ENCODE measurements around the gene TREX2. TPM values are rescaled to one million over a fixed set of nuclear protein-coding genes. Genes with fewer than 3 reads are reported as not detected.

The TREX2 gene
- total and polyA plus RNA-seq, 2 of the 4 experiments (the other 2 are of a cell fraction): 0.36 to 0.84 TPM

DNA sequence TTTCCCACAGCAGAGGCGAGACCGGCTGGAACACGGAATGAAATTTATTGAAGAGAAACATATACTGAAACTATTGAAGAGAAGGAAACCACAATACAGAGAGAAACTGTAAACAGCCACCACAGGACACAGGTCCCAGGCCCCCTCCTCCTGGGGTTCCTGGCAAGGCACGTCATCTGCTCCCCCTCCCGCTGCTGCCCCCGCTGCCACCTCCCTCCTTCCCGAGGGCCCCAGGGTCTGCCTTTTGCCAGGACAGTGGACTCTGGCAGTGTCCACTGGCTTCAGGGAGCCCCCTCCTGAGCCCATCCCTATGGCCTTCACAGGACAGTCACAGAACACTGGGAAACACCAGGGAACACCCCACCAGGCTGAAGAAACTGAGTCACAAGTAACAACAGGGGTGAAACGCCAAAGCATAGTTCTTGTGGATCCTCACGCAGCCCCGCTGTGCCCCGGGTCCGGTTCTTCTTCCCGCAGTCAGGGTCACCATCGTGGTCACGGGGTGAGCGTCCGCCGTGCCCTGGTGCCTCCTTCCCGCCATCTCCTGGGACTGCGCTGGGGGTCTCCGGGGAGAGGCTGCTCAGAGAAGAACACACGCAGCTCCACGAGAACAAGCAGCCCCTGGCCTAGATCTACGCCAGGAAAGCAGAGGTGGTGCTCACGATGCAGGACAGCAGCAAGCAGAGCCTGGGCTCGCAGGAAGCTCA is 50.1 kb downstream of the TREX2 start:
- ChIA-PET CTCF (no interaction called here), POLR2A (ENCODE audit: unreplicated experiment) (no interaction called here)
- no peak overlapping the region for H3K9ac ChIP-seq (ENCODE audit: low read depth, low read length)
- no peaks in the 10 kb centered on the region for H3K79me1 ChIP-seq (ENCODE audit: low read depth in 1 of 2, low read length in 2 of 2)
- BruUV-seq (replicated peaks): no TSS peak
- H3K4ac ChIP-seq (ENCODE audit: low read depth, low read length): no peak overlapping the region
- no peaks in the 10 kb centered on the region for H3K36me3 ChIP-seq (ENCODE audit: control insufficient read depth, insufficient read depth, low read length)
- no peaks in the 10 kb centered on the region for H3K4me1 ChIP-seq (ENCODE audit: control insufficient read depth, insufficient read depth, low read length)
- DNase-seq (no peak), ATAC-seq (ENCODE audit: low read depth) (no peak)
- H2BK120ac ChIP-seq (ENCODE audit: low read depth, low read length): no peak overlapping the region
- intact Hi-C loops (cut with micrococcal nuclease): no loop called here
- no peak overlapping the region for H2AK9ac ChIP-seq (replicated peaks; ENCODE audit: low read depth, low read length, poor library complexity)
- H3K27me3 ChIP-seq (ENCODE audit: control insufficient read depth, insufficient read depth, low read length): peaks cover 9% of the 10 kb centered on the region; the same call in 1 of the 2 replicates
- H4K8ac ChIP-seq (ENCODE audit: low read depth in 2 of 2, low read length in 2 of 2): no peak overlapping the region
- H3K27ac ChIP-seq (ENCODE audit: insufficient read depth, low read length): no peak overlapping the region
- dilution Hi-C loops (cut with HindIII; ENCODE audit: low sequenced_read_pairs, unreplicated experiment): no loop called here
- H3K9me3 ChIP-seq (ENCODE audit: control insufficient read depth, insufficient read depth, low read length): peaks cover 3% of the 10 kb centered on the region; the same call in 1 of the 2 replicates
- WGBS, 2 experiments (ENCODE audit: extremely low coverage in 2 of 2, insufficient read length in 1 of 2): 83% methylated on average over 14 of the region's 26 CpGs; no CpG with 5 or more reads in 1 of the 2 experiments
- no peak for TF ChIP-seq SMC3 (IDR thresholded peaks at IDR 0.05; ENCODE audit: low read depth, low read length)
- TF ChIP-seq CHD1 (IDR thresholded peaks at IDR 0.05; ENCODE audit: low read depth, low read length): no peak
- TF ChIP-seq BHLHE40 (IDR thresholded peaks at IDR 0.05; ENCODE audit: low read depth, low read length): no peak
- TF ChIP-seq MXI1 (IDR thresholded peaks at IDR 0.05; ENCODE audit: borderline replicate concordance, low read depth, low read length): no peak
- no peak for TF ChIP-seq NFE2L2 (IDR thresholded peaks at IDR 0.05; ENCODE audit: low read depth, low read length)
- no peak for TF ChIP-seq FOS (IDR thresholded peaks at IDR 0.05; ENCODE audit: low read depth, low read length)
- no peak for TF ChIP-seq POLR2A (IDR thresholded peaks at IDR 0.05; ENCODE audit: low read depth, low read length)
- TF ChIP-seq, protein P1, sequence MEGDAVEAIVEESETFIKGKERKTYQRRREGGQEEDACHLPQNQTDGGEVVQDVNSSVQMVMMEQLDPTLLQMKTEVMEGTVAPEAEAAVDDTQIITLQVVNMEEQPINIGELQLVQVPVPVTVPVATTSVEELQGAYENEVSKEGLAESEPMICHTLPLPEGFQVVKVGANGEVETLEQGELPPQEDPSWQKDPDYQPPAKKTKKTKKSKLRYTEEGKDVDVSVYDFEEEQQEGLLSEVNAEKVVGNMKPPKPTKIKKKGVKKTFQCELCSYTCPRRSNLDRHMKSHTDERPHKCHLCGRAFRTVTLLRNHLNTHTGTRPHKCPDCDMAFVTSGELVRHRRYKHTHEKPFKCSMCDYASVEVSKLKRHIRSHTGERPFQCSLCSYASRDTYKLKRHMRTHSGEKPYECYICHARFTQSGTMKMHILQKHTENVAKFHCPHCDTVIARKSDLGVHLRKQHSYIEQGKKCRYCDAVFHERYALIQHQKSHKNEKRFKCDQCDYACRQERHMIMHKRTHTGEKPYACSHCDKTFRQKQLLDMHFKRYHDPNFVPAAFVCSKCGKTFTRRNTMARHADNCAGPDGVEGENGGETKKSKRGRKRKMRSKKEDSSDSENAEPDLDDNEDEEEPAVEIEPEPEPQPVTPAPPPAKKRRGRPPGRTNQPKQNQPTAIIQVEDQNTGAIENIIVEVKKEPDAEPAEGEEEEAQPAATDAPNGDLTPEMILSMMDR (conservative IDR thresholded peaks at IDR 0.05; ENCODE audit: low read depth, low read length): no peak
- no peak for TF ChIP-seq RFX5 (IDR thresholded peaks at IDR 0.05; ENCODE audit: low read depth, low read length)
- TF ChIP-seq RCOR1 (IDR thresholded peaks at IDR 0.05; ENCODE audit: insufficient replicate concordance, low read length): no peak
- no peak for TF ChIP-seq CEBPB (IDR thresholded peaks at IDR 0.05; ENCODE audit: low read depth, low read length)
- no peak for TF ChIP-seq MAZ (IDR thresholded peaks at IDR 0.05; ENCODE audit: borderline replicate concordance, low read depth, low read length)
- no peak for TF ChIP-seq MAFK (IDR thresholded peaks at IDR 0.05; ENCODE audit: low read depth, low read length)
- TF ChIP-seq, protein P2, sequence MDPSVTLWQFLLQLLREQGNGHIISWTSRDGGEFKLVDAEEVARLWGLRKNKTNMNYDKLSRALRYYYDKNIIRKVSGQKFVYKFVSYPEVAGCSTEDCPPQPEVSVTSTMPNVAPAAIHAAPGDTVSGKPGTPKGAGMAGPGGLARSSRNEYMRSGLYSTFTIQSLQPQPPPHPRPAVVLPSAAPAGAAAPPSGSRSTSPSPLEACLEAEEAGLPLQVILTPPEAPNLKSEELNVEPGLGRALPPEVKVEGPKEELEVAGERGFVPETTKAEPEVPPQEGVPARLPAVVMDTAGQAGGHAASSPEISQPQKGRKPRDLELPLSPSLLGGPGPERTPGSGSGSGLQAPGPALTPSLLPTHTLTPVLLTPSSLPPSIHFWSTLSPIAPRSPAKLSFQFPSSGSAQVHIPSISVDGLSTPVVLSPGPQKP (IDR thresholded peaks at IDR 0.05; ENCODE audit: borderline replicate concordance, low read depth, low read length): no peak
- TF ChIP-seq RAD21 (IDR thresholded peaks at IDR 0.05; ENCODE audit: low read length): no peak
- TF ChIP-seq, protein P3, sequence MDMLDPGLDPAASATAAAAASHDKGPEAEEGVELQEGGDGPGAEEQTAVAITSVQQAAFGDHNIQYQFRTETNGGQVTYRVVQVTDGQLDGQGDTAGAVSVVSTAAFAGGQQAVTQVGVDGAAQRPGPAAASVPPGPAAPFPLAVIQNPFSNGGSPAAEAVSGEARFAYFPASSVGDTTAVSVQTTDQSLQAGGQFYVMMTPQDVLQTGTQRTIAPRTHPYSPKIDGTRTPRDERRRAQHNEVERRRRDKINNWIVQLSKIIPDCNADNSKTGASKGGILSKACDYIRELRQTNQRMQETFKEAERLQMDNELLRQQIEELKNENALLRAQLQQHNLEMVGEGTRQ (IDR thresholded peaks at IDR 0.05; ENCODE audit: low read depth, low read length): no peak
- no peak overlapping the region for H3K18ac ChIP-seq (ENCODE audit: low read depth, low read length)
- H3K56ac ChIP-seq (ENCODE audit: extremely low read depth, insufficient read depth, low read length): no peak overlapping the region
- no peak overlapping the region for H2BK20ac ChIP-seq (ENCODE audit: low read depth, low read length)
- no peak overlapping the region for H3K14ac ChIP-seq (replicated peaks; ENCODE audit: low read depth, low read length)
- no peaks in the 10 kb centered on the region for H4K20me1 ChIP-seq (ENCODE audit: insufficient read depth, low read length)
- in situ Hi-C loops (cut with MboI; ENCODE audit: low sequenced_read_pairs): no loop called here
- H3K23ac ChIP-seq (ENCODE audit: low read depth, low read length): no peak overlapping the region
- no peak overlapping the region for H2AFZ ChIP-seq (replicated peaks; ENCODE audit: low read length, poor library complexity)
- no peak overlapping the region for H4K5ac ChIP-seq (ENCODE audit: low read depth, low read length)
- no peak overlapping the region for H2BK5ac ChIP-seq (ENCODE audit: low read depth, low read length, poor library complexity, severe bottlenecking)
- no peak overlapping the region for H3K4me3 ChIP-seq (ENCODE audit: insufficient read depth, low read depth, low read length)
- no peaks in the 10 kb centered on the region for H3K9me1 ChIP-seq (ENCODE audit: insufficient read depth, low read length)
- no peak overlapping the region for H2AK5ac ChIP-seq (ENCODE audit: low read depth, low read length)
- no peak overlapping the region for H2BK15ac ChIP-seq (ENCODE audit: low read depth, low read length)
- H3K4me2 ChIP-seq (ENCODE audit: low read depth, low read length): no peak overlapping the region
- no peak overlapping the region for H4K91ac ChIP-seq (ENCODE audit: insufficient read depth, low read depth, low read length)

All from IMR-90 (cell line).